Ishikawa (cell line): ENCODE results near the gene NARF.
A peak's percentile ranks its signal among the peaks of the same experiment; 100 is the strongest.

Experiments
- CEBPB ChIP-seq: IDR thresholded peaks from 2 replicates; pipeline ENCODE4 v1.6.1; 2012
- CREB1 ChIP-seq: IDR thresholded peaks from 2 replicates; pipeline ENCODE4 v1.6.1; 2012; ENCODE audit warnings: low read depth
- EGR1 ChIP-seq: IDR thresholded peaks from 2 replicates; pipeline ENCODE4 v1.6.1; 2012
- EP300 ChIP-seq: IDR thresholded peaks from 2 replicates; pipeline ENCODE4 v1.6.1; 2012; ENCODE audit warnings: borderline replicate concordance
- FOXM1 ChIP-seq: IDR thresholded peaks from 2 replicates; pipeline ENCODE4 v1.6.1; 2012; ENCODE audit warnings: low read depth, borderline replicate concordance
- NFIC ChIP-seq: IDR thresholded peaks from 2 replicates; pipeline ENCODE4 v1.6.1; 2012
- RAD21 ChIP-seq: IDR thresholded peaks from 2 replicates; pipeline ENCODE4 v1.6.1; 2012; ENCODE audit warnings: low read depth
- TAF1 ChIP-seq: IDR thresholded peaks from 2 replicates; pipeline ENCODE4 v1.6.1; 2012; ENCODE audit warnings: low read depth, mild to moderate bottlenecking
- TCF12 ChIP-seq: IDR thresholded peaks from 2 replicates; pipeline ENCODE4 v1.6.1; 2012; ENCODE audit warnings: low read depth
- TEAD4 ChIP-seq: IDR thresholded peaks from 2 replicates; pipeline ENCODE4 v1.6.1; 2012
- YY1 ChIP-seq: IDR thresholded peaks from 2 replicates; pipeline ENCODE4 v1.6.1; 2012; ENCODE audit warnings: low read depth
- ZBTB7A ChIP-seq: IDR thresholded peaks from 2 replicates; pipeline ENCODE4 v1.6.1; 2012; ENCODE audit warnings: low read depth
- TF ChIP-seq, protein P1 (sequence below): IDR thresholded peaks from 2 replicates; pipeline ENCODE4 v1.6.1; 2012
- TF ChIP-seq, protein P2 (sequence below): IDR thresholded peaks from 2 replicates; pipeline ENCODE4 v1.6.1; 2012
- TF ChIP-seq, protein P3 (sequence below): IDR thresholded peaks from 2 replicates; pipeline ENCODE4 v1.6.1; 2012; ENCODE audit warnings: low read depth, mild to moderate bottlenecking

The NARF gene

DNA sequence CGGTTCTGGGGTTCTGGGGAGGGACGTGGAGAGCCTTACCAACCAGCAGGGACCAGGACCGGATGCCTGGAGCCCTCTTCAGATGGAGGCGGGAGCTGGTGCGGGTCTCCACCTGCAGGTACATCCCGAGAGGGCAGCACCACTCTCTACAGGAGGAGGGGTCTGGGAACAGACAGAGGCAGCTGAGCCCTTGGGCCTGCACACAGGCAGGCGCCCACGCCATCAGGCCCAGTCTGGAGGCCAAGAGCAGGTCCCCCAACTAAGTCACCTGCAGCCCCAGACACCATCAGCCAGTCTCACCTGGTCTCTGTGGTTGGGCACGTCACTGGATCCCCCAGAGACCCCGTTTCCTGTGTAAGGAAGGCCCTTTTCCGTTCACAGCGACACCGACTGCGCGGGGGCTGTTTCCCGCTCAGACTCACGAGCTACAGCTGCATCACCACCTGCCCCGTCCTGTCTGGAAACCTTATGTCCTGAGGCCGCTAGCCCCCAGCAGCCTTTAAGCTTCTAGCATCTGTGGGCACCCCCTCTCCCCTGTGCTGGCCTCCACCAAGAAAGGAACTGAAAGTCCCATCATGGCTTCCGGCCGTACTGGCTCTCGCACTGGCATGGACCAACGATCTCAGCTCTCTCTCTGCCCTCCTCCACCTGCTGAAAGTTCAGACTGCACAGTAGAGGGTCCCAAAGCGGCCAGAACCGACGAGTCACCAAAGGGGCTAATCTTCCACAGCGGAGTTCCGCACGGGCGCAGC lies 9.2 kb upstream of the NARF start:
- TF ChIP-seq NFIC = no peak
- TF ChIP-seq YY1 = no peak
- TF ChIP-seq EGR1 = no peak
- TF ChIP-seq, protein P1, sequence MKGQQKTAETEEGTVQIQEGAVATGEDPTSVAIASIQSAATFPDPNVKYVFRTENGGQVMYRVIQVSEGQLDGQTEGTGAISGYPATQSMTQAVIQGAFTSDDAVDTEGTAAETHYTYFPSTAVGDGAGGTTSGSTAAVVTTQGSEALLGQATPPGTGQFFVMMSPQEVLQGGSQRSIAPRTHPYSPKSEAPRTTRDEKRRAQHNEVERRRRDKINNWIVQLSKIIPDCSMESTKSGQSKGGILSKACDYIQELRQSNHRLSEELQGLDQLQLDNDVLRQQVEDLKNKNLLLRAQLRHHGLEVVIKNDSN = no peak
- no peak for TF ChIP-seq CEBPB

DNA sequence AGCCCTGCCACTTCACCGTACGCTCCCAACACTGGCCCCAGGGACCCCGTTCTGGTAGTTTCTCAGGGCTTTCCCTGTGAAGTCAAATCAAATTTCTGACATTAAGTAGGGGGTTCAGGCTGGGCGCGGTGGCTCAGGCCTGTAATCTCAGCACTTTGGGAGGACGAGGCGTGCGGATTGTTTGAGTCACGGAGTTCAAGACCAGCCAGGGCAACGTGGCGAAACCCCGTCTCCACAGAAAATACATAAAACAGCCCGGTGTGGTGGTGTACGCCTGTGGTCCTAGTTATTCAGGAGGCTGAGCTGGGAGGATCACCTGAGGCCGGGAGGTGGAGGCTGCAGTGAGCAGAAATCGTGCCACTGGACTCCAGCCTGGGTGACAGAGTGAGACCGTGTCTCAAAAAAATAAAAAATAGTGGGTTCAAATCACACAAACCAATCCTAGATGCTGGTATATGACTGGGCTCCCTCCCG lies 8.6 kb upstream of the NARF start:
- no peak for TF ChIP-seq EGR1
- TF ChIP-seq CREB1 = no peak
- TF ChIP-seq, protein P1 = no peak
- TF ChIP-seq, protein P2, sequence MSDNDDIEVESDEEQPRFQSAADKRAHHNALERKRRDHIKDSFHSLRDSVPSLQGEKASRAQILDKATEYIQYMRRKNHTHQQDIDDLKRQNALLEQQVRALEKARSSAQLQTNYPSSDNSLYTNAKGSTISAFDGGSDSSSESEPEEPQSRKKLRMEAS = no peak
- TF ChIP-seq RAD21 = no peak
- TF ChIP-seq YY1 = no peak
- TF ChIP-seq EP300 = no peak
- TF ChIP-seq NFIC = no peak
- TF ChIP-seq, protein P3, sequence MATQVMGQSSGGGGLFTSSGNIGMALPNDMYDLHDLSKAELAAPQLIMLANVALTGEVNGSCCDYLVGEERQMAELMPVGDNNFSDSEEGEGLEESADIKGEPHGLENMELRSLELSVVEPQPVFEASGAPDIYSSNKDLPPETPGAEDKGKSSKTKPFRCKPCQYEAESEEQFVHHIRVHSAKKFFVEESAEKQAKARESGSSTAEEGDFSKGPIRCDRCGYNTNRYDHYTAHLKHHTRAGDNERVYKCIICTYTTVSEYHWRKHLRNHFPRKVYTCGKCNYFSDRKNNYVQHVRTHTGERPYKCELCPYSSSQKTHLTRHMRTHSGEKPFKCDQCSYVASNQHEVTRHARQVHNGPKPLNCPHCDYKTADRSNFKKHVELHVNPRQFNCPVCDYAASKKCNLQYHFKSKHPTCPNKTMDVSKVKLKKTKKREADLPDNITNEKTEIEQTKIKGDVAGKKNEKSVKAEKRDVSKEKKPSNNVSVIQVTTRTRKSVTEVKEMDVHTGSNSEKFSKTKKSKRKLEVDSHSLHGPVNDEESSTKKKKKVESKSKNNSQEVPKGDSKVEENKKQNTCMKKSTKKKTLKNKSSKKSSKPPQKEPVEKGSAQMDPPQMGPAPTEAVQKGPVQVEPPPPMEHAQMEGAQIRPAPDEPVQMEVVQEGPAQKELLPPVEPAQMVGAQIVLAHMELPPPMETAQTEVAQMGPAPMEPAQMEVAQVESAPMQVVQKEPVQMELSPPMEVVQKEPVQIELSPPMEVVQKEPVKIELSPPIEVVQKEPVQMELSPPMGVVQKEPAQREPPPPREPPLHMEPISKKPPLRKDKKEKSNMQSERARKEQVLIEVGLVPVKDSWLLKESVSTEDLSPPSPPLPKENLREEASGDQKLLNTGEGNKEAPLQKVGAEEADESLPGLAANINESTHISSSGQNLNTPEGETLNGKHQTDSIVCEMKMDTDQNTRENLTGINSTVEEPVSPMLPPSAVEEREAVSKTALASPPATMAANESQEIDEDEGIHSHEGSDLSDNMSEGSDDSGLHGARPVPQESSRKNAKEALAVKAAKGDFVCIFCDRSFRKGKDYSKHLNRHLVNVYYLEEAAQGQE = no peak
- TF ChIP-seq TAF1 = no peak
- no peak for TF ChIP-seq ZBTB7A
- no peak for TF ChIP-seq TEAD4
- no peak for TF ChIP-seq CEBPB
- no peak for TF ChIP-seq TCF12
- TF ChIP-seq FOXM1 = no peak

DNA sequence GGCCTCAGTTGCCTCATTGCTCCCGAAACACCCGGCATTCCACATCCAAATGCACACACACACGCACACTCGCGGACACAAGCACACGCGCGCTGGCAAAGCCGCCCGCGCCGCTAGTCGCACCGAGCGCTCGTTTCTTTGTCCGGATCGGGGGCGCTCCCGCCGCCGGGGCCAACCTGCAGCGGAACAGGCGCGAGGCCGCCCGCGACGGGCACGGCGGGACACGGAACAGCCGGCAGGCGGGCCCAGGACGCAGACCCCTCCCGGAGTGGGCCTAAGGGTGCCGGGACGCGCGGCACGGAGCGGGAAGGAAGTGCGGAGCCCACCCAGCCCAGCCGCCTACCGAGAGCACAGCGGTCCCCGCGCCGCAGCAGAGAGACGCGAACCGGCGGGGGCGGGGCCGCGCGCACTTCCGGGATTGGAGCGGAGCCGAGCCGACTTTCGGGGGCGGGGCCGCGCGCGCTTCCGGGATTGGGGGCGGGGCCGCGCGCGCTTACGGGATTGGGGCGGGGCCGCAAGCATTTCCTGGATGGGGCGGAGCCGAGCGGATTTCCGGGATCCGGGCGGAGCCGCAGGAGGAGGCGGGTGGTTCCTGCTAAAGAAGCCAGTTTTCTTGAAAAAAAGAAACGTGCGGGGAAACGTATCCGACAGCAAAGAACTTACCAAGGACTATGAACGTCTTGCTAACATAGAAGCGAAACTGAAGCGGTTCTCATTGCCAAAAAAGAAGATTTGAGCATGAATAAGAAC lies 8.0 kb upstream of the NARF start, which contains the start of gene CYBC1:
Gene CYBC1 (minus strand): TSS at position 396 of the 750 bp plus-strand sequence. CDS start 1,498 bp downstream, outside the sequence.
- TF ChIP-seq, protein P3 = 0 out of 2 replicates have a peak, but pooled peaks have one; percentile 3
- TF ChIP-seq FOXM1 (no peak), ZBTB7A (peak; percentile 69; the same call in 1 of the 2 replicates), YY1 (peak; percentile 27; the same call in 1 of the 2 replicates), TAF1 (peak; percentile 36; the same call in 1 of the 2 replicates), NFIC (0 out of 2 replicates have a peak, but pooled peaks have one; percentile 41), CREB1 (no peak), RAD21 (no peak; the same call in 1 of the 2 replicates), EP300 (no peak; the same call in 1 of the 2 replicates), TCF12 (no peak), TEAD4 (0 out of 2 replicates have a peak, but pooled peaks have one; percentile 10), EGR1 (peak; percentile 70), CEBPB (no peak)
- TF ChIP-seq, protein P1 = no peak
- TF ChIP-seq, protein P2 = no peak; the same call in none of the 2 replicates

DNA sequence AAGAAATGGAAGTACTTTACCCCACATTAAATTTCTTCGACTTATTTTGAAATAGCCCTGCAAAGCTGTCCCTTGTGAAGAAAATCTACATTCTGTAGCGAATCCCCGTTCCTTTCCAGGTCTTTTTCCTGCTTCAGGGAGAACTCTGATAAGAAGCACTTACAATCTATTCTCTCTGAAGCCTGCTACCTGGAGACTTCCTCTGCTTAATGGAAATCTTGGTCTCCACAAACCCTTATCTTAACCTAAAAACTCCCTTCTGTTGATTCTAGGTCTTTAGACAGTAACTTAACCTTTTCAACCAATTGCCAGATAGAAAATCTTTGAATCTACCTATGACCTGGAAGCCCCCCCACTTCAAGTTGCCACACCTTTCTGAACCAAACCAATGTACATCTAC lies 6.4 kb upstream of the NARF start:
- TF ChIP-seq EP300 (no peak), TAF1 (no peak), ZBTB7A (no peak), TCF12 (no peak), RAD21 (no peak), YY1 (no peak), TEAD4 (no peak), NFIC (no peak), CREB1 (no peak), FOXM1 (no peak)
- TF ChIP-seq, protein P1 = no peak
